GM21381 (cell line): Measurements from ENCODE around the gene TFR2.

Source experiments
- ATAC-seq: cut with Tn5 transposase; IDR thresholded peaks from one replicate; pipeline ENCODE4 v1.9.1; 2021; ENCODE audit warnings: mild to moderate bottlenecking, moderate library complexity; ENCODE audit not compliant: unreplicated experiment

Gene TFR2

GRCh38 chr7:100654908-100655831, 13.8 kb upstream of the TFR2 start:
- no peak for ATAC-seq

DNA sequence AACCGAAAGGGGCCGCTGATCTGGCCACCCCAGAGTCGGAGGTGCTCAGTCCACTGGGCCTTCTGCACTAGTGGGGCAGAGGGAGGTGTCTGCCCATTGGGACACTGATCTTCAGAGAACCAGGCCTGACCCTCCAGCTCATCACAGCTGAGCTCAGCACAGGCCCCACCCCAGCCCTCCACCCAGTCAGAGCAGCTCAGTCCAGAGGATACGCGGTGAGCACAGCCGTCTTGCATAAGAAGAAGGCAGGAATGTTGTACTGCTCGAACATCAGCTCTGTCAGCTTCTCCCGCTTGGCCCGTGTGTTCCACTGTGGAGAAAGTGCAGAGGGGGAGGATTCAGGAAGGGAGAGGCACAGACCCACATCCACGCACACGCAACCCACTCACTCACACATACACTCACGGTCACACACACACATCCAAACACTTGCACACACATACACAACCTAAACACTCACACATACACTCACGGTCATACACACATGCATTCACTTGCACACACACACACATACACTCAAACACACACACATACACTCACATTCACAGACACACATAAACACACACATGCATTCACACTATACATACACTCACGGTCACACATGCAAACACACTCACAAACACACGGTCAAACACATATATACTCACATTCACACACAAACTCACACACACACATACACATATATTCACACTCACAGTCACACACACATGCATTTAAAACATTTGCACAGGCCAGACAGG, 8.6 kb upstream of the TFR2 start:
- ATAC-seq = no peak

DNA sequence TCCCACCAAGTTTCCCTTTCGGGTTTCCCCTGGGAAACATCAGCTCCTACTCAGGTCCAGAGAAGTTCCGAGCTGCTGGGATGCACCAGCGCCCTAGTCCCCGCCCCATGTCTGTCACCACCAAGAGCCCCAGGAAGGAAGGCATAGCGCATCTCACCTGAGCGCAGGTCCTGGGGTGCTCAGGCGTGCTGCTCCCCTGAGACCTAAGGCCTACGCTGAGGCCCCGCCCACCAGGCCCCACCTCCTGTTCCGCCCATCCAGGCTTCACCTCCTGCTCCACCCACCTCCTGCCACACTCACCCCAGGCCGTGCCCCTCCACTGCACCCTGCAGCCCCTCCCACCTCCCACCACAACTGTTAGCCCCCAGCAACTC, 1.2 kb upstream of the TFR2 start:
- ATAC-seq = no peak

GRCh38 chr7:100641860-100642533, 645 bp upstream of the TFR2 start:
- ATAC-seq = no peak

- no peak for ATAC-seq
Measured at GRCh38 chr7:100640517-100641440, 573 bp downstream of the TFR2 start.

GRCh38 chr7:100639995-100640516, 1.3 kb downstream of the TFR2 start:
- no peak for ATAC-seq

DNA sequence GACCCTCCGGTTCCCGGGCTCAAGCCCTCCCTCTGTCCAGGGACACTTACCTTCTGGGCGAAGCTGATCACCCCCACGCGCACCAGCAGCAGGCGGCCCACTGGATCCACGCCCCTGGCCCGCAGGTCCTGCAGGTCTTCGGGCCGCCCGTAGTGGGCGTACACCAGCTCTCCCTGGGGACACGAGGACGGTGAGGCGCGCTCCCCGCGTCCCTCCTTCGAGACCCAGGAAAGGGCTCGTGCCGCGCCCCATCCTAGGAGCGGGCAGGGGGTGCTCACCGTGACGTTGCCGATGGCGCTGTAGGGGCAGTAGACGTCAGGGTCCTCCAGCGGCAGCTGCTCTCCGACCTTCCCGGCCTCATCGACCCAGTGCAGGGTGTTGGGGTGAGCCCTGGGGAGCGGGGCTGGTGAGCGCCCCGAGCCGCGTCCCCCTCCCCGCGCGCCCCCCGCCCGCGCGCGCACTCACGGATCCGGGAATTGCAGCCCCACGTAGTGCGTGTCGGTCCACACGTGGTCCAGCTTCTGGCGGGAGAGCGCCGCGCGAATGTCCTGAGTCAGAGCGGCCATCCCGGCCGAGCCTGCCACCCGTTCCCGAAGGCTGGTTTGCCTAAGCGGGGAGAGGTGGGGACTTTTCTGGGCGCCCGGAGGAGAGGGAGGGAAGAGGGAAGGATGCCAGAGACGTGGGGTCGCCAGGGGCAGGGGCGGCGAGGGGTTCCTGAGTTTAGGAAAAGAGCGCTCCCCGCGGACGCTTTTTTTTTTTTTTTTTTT, 8.2 kb downstream of the TFR2 start:
- peak; percentile 58 for ATAC-seq

GRCh38 chr7:100630066-100630465, 11.3 kb downstream of the TFR2 start:
- ATAC-seq = no peak

- ATAC-seq = no peak
Measured at GRCh38 chr7:100629117-100629716, 12.1 kb downstream of the TFR2 start.

GRCh38 chr7:100627238-100627549, 14.2 kb downstream of the TFR2 start:
- ATAC-seq = no peak

- peak; percentile 87 for ATAC-seq
Measured at GRCh38 chr7:100626530-100627237, 14.7 kb downstream of the TFR2 start.

DNA sequence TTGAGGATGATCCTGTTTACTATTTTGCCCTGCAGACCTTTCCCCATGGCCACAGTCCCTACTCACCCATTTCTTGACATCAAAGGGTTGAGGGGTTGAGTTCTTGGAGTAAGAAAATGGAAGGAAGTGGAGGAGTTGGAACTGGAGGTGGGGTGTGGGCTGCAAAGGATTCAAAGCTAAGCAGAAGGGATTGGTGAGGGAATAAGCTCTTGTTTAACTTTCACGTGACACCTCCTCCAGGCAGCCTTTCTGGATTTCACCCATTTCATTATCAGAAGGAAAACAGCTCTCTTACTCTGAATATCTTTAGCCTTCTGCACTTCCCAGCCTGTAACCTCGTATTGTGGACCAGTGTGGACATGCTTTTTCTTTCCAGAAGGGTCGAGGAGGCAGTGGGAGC, 15.3 kb downstream of the TFR2 start:
- no peak for ATAC-seq

- ATAC-seq = no peak
Measured at GRCh38 chr7:100623951-100624824, 17.2 kb downstream of the TFR2 start.

- no peak for ATAC-seq
Measured at GRCh38 chr7:100621554-100621953, 19.8 kb downstream of the TFR2 start.

DNA sequence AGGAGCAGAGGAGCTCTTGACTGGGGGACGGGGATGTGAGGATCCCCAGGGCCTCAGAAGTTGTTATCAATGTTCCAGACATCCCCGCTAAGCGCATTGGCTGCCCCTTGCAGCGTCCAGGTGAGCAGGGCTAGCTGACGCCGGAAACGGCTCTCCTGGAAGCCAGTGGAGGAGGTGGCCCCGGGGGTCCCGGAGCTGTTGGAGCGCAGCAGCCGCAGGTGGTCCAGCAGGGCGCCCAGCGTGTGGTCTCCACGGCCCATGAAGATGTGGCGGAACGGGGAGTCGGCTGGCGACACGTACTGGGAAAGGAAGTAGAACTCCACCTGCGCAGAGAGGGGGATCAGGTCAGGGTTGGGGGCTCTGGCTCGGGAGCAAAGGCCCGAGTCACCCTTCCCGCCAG, 20.5 kb downstream of the TFR2 start:
- ATAC-seq = no peak

- no peak for ATAC-seq
Measured at GRCh38 chr7:100620239-100620638, 21.1 kb downstream of the TFR2 start.

GRCh38 chr7:100614308-100614861, 27.0 kb downstream of the TFR2 start:
- no peak for ATAC-seq
